ENCODE data around the gene UST.

The UST gene

DNA sequence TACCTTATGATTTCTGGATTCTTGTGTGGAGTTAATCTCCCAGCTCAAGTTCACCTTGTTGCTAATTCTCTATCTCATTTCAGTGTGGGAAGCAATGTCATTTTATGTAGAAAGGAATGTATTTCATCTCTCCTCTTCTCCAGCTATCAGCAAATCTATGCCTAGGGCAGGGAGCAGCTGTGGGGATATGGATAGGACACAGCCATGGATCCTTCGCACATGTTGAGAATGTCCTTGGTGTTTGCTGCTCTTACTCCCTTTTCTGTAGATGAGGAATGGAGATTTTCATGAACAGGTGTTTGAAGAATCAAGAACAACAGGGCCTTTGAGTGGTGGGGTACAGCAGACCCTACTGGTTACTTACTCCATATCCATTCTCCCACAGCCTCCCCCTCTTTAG is 182.0 kb downstream of the UST start:
- TF ChIP-seq, protein P1, sequence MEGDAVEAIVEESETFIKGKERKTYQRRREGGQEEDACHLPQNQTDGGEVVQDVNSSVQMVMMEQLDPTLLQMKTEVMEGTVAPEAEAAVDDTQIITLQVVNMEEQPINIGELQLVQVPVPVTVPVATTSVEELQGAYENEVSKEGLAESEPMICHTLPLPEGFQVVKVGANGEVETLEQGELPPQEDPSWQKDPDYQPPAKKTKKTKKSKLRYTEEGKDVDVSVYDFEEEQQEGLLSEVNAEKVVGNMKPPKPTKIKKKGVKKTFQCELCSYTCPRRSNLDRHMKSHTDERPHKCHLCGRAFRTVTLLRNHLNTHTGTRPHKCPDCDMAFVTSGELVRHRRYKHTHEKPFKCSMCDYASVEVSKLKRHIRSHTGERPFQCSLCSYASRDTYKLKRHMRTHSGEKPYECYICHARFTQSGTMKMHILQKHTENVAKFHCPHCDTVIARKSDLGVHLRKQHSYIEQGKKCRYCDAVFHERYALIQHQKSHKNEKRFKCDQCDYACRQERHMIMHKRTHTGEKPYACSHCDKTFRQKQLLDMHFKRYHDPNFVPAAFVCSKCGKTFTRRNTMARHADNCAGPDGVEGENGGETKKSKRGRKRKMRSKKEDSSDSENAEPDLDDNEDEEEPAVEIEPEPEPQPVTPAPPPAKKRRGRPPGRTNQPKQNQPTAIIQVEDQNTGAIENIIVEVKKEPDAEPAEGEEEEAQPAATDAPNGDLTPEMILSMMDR (IDR thresholded peaks at IDR 0.05), result no peak
- TF ChIP-seq ZFX (IDR thresholded peaks at IDR 0.05; ENCODE audit: borderline replicate concordance), result no peak
- no peak overlapping the region for H3K27ac ChIP-seq

DNA sequence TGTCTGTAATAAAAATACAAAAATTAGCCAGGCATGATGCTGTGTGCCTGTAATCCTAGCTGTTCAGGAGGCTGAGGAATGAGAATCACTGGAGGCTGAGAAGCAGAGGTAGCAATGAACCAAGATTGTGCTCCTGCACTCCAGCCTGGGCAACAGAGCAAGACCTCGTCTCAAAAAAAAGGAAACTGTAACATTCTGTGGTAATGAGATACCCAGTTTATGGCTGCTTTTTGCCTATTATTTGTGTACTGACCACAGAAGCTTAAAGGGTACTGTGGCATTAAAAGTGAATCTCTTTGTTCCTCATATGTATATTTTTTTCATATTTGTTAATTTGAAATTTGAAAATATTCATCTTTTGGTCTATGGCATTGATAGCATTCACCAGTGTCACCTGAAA is 185.4 kb downstream of the UST start:
- H3K27ac ChIP-seq, result no peak overlapping the region
- TF ChIP-seq ZFX (IDR thresholded peaks at IDR 0.05; ENCODE audit: borderline replicate concordance), result no peak
- TF ChIP-seq, protein P1 (IDR thresholded peaks at IDR 0.05), result no peak

DNA sequence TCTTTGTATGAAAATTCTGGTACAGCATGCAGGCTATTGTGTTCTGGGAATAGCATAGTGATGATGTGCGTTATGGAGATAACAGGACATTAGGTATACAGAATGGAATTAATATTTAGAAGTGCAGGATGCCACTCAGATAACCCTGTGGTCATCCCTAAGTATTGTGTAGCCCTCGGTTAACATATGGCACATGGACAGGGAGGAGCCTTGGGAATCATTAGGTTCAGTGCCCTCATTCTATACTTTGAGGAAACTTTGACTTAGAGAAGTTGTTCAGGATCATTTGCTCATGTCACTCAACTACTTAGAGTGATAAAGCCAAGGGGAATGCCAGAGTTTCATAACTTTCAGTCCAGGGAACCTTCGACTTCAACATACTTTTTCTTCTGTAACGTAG is 185.9 kb downstream of the UST start:
- H3K27ac ChIP-seq, result no peak overlapping the region
- no peak for TF ChIP-seq ZFX (IDR thresholded peaks at IDR 0.05; ENCODE audit: borderline replicate concordance)
- TF ChIP-seq, protein P1 (IDR thresholded peaks at IDR 0.05), result no peak

DNA sequence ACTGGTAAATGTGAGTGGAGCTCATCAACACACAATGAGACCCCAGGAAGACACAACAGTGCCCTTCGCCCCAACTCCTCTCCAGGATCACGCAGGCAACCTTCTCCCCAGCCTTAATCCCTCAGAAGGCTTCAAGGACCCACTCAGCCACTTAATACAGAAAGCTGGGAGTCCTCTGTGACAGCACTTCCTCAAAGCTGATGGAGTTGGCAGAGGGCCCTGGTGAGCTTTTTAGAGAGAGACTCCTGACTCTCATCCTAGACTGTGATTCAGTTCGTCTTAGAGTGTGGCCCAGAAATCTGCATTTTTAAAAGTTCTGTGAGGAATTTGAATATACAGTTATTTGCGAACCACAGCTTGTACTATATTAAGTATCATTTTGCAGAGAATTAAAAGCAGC is 187.7 kb downstream of the UST start:
- TF ChIP-seq, protein P1 (IDR thresholded peaks at IDR 0.05), result no peak
- no peak for TF ChIP-seq ZFX (IDR thresholded peaks at IDR 0.05; ENCODE audit: borderline replicate concordance)
- H3K27ac ChIP-seq, result no peak overlapping the region

DNA sequence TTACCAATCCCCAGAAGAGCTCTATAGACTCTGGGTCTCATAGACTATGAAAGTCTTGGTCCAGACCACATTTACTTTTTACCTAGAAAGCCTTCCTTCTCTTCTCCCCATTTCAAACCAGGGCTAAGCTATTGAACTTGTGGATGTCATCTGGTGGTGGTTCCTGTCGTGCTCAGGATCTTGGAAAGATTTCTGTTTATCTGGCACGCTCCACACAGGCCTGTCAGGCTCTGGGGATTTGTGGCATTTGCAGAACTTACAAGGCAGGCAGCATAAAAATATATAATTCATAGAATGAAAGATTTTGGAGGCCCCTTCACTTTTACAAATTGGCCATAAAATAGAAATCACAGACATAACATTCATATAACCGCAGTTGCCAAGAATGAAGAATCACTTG is 188.1 kb downstream of the UST start:
- TF ChIP-seq, protein P1 (IDR thresholded peaks at IDR 0.05), result no peak
- TF ChIP-seq ZFX (IDR thresholded peaks at IDR 0.05; ENCODE audit: borderline replicate concordance), result no peak
- no peak overlapping the region for H3K27ac ChIP-seq

DNA sequence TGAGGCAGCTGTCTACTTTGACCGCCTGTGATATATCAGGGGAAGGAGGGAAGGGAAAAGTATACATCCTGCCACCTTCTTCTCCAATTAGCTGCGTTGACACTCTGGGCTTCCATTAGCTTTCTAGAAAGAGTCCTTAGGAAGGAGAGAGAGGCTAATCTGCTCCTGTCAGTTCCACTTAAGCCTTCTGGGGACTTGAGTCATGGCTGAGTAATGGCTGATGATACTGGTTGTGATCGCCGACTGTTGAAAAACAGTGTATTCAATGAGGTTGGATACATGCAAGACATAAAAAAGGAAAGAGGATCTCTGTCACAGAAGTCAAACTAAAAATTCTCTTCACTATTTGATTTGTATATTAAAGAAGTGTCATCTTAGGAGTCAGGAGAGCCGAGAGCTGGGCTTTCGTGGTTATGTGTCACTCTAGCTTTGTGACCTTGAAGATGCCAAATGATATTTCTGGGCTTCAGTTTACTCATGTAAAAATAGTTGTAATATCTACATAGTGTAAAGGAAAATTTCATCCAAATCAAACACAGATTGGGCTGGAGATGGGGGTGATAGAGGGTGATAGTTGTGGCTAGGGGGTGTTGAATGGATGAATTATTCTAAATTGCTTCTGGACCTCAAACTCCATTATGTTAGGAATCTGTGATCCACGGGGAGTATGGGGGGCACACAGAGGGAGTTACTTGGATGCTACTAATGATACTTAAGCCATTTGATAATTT is 189.0 kb downstream of the UST start:
- no peak for TF ChIP-seq ZFX (IDR thresholded peaks at IDR 0.05; ENCODE audit: borderline replicate concordance)
- TF ChIP-seq, protein P1 (IDR thresholded peaks at IDR 0.05), result no peak
- H3K27ac ChIP-seq, result no peak overlapping the region

DNA sequence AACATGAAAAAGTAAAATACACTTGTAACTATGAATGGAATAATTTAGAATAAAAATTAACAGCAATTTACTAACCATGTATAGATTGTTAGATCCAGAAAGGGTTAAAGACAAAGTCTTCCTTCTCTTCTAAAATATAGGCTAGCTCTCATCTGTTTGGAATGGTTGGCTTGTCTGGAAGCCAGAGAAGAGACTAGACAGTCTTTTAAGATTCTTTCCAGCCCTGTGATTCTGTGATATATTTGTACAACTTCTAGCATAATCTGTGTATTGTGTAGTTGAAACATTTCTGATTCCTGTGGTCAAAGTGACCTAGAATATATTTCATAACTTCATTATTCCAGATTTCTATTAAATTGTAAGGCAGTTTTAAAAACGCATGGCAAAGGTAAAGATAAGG is 196.6 kb downstream of the UST start:
- TF ChIP-seq ZFX (IDR thresholded peaks at IDR 0.05; ENCODE audit: borderline replicate concordance), result no peak
- TF ChIP-seq, protein P1 (IDR thresholded peaks at IDR 0.05), result no peak
- no peak overlapping the region for H3K27ac ChIP-seq
